GM06990 (cell line): ENCODE results near the gene STK32B.
"Not testable (repeated sequence)": the region's sequence is repeated elsewhere in the genome, so short reads cannot be mapped to it uniquely, and the experiment has no call there.

Experiments used
- DNase-seq: peaks from one replicate; pipeline ENCODE4 v3.0.0-alpha.2; 2011; ENCODE audit not compliant: insufficient read length; ENCODE audit errors: extremely low read depth
- H3K27me3 ChIP-seq: replicated peaks from 2 replicates; pipeline ENCODE4 v1.6.0; 2011; ENCODE audit warnings: low read length; ENCODE audit not compliant: control insufficient read depth, insufficient read depth
- H3K36me3 ChIP-seq: 2 replicates; pipeline ENCODE4 v1.5.1; 2011; ENCODE audit warnings: low read length; ENCODE audit not compliant: control insufficient read depth, insufficient read depth
- H3K4me3 ChIP-seq: replicated peaks from 2 replicates; pipeline ENCODE4 v1.5.1; 2011; ENCODE audit warnings: low read depth, mild to moderate bottlenecking, control low read depth, low read length
- TF ChIP-seq, protein P1 (sequence below): IDR thresholded peaks from 2 replicates; pipeline ENCODE4 v1.5.1; 2011; ENCODE audit warnings: low read length, control low read depth, mild to moderate bottlenecking, inconsistent platforms; ENCODE audit not compliant: insufficient read depth, poor library complexity, severe bottlenecking

STK32B gene

GRCh38 chr4:5292101-5292500 lies 240.8 kb downstream of the STK32B start:
- no peaks in the 10 kb centered on the region for H3K27me3 ChIP-seq
- H3K36me3 ChIP-seq = no peaks in the 10 kb centered on the region
- no peak for DNase-seq
- H3K4me3 ChIP-seq = no peak overlapping the region
- TF ChIP-seq, protein P1, sequence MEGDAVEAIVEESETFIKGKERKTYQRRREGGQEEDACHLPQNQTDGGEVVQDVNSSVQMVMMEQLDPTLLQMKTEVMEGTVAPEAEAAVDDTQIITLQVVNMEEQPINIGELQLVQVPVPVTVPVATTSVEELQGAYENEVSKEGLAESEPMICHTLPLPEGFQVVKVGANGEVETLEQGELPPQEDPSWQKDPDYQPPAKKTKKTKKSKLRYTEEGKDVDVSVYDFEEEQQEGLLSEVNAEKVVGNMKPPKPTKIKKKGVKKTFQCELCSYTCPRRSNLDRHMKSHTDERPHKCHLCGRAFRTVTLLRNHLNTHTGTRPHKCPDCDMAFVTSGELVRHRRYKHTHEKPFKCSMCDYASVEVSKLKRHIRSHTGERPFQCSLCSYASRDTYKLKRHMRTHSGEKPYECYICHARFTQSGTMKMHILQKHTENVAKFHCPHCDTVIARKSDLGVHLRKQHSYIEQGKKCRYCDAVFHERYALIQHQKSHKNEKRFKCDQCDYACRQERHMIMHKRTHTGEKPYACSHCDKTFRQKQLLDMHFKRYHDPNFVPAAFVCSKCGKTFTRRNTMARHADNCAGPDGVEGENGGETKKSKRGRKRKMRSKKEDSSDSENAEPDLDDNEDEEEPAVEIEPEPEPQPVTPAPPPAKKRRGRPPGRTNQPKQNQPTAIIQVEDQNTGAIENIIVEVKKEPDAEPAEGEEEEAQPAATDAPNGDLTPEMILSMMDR = no peak

- H3K27me3 ChIP-seq, H3K4me3 ChIP-seq, DNase-seq, H3K36me3 ChIP-seq: not testable (repeated sequence)
Measured at GRCh38 chr4:5298000-5298787, 246.9 kb downstream of the STK32B start.

GRCh38 chr4:5300283-5300682 lies 249.0 kb downstream of the STK32B start:
- H3K36me3 ChIP-seq = no peaks in the 10 kb centered on the region
- DNase-seq = no peak
- TF ChIP-seq, protein P1 = no peak
- no peak overlapping the region for H3K4me3 ChIP-seq
- H3K27me3 ChIP-seq = no peaks in the 10 kb centered on the region

DNA sequence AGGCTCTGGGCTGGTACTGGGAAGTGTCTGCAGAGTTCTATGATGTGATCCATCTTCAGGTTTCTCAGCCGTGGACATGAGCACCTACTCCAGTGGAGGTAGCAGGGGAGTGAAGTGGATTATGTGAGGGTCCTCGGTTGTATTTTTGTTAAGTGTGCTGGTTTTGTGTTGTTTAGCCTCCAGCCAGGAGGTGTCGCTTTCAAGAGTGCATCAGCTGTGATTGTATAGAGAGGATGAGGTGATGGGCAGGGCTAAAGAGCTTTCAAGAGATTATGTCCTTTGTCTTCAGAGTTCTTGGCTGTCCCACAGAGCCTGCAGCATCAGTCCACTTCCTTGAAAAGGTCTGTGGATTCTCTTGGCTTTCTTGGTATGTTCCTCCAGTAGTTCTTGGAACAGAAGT lies 256.6 kb downstream of the STK32B start:
- no peak for DNase-seq
- TF ChIP-seq, protein P1 = no peak
- no peaks in the 10 kb centered on the region for H3K36me3 ChIP-seq
- no peak overlapping the region for H3K4me3 ChIP-seq
- H3K27me3 ChIP-seq = no peaks in the 10 kb centered on the region

DNA sequence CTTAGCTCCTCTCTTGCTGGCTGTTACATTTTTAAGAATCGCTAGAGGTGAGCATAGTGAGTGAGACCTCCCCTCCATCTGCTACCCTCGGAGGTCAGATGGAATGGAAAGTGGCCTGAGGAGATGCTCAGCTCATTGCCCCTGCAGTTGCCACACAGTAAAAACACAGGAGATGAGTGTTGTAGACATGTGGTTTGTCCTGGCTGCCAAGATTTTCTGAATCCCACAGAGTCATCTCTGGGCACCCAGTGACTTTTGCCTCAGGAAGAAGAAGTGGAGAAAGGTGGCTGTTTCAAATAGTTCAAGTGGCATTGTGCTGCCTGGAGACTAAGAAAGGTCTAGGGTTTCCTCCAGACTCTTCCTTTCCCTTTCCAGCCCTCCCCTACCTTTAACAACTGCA lies 271.0 kb downstream of the STK32B start:
- H3K36me3 ChIP-seq = no peaks in the 10 kb centered on the region
- no peak overlapping the region for H3K4me3 ChIP-seq
- no peaks in the 10 kb centered on the region for H3K27me3 ChIP-seq
- DNase-seq = no peak
- TF ChIP-seq, protein P1 = no peak

DNA sequence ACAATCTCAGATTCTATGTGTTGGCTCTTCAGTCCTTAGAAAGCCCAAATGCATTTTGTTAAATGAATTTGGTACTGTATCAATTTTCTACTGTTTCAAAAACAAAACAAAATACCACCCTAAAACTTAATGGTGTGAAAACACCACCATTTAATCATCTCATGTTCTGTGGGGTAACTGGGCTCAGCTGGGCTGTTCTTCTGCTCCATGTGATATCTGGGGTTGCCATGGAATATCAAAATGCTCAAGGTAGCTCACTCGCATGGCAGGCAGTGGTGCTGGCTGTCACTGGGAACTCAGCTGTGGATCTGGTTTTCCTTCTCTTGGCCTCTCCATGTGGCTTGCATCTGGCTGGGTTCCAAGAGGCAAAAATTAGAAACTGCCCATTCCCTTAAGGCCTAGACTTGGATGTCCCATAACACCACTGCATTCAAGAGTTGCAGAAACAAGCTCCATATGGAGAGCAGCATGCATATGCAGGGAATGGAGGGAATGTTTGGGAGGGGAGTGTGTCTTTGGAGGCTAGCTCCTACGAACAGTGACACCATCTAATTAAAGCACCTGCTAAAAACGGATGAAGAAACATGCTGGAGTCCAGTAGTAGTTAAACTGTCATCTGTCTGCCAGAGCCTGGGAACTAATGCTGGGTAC lies 279.2 kb downstream of the STK32B start:
- Histone ChIP-seq H3K36me3 (no peaks in the 10 kb centered on the region), H3K27me3 (no peaks in the 10 kb centered on the region), H3K4me3 (no peak overlapping the region)
- TF ChIP-seq, protein P1 = no peak
- DNase-seq = no peak
